ENCODE data around the gene STPG2. TPM values are rescaled to one million over a fixed set of nuclear protein-coding genes. Genes with fewer than 3 reads are reported as not detected.

The STPG2 gene
- total RNA-seq, 1 experiment from 2014 or later, result 0.20 TPM

- no peaks in the 10 kb centered on the region for H3K79me2 ChIP-seq (ENCODE audit: insufficient read depth, low read length)
Measured at GRCh38 chr4:97590266-97590665, 553.0 kb downstream of the STPG2 start.

More at GRCh38 chr4:97590266-97590665, 553.0 kb downstream of the STPG2 start:
- H3K27me3 Mint-ChIP-seq (ENCODE audit: low read depth), result peaks cover 1% of the 10 kb centered on the region; the same call in 1 of the 2 replicates
- H3K23ac ChIP-seq (ENCODE audit: insufficient read length, low read depth, low read length), result no peak overlapping the region
- H3K4ac ChIP-seq (ENCODE audit: low read depth, low read length), result no peak overlapping the region
- H4K5ac ChIP-seq (ENCODE audit: insufficient read length, low read depth, low read length), result no peak overlapping the region
- H2BK120ac ChIP-seq (ENCODE audit: low read depth, low read length, poor library complexity, severe bottlenecking), result no peak overlapping the region
- no peak overlapping the region for H2BK5ac ChIP-seq (ENCODE audit: insufficient read length, low read length)
- H3K27me3 ChIP-seq (ENCODE audit: insufficient read depth, low read length), result no peaks in the 10 kb centered on the region
- no peak overlapping the region for H2BK15ac ChIP-seq (ENCODE audit: low read depth, low read length)
- TF ChIP-seq, protein P1, sequence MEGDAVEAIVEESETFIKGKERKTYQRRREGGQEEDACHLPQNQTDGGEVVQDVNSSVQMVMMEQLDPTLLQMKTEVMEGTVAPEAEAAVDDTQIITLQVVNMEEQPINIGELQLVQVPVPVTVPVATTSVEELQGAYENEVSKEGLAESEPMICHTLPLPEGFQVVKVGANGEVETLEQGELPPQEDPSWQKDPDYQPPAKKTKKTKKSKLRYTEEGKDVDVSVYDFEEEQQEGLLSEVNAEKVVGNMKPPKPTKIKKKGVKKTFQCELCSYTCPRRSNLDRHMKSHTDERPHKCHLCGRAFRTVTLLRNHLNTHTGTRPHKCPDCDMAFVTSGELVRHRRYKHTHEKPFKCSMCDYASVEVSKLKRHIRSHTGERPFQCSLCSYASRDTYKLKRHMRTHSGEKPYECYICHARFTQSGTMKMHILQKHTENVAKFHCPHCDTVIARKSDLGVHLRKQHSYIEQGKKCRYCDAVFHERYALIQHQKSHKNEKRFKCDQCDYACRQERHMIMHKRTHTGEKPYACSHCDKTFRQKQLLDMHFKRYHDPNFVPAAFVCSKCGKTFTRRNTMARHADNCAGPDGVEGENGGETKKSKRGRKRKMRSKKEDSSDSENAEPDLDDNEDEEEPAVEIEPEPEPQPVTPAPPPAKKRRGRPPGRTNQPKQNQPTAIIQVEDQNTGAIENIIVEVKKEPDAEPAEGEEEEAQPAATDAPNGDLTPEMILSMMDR (conservative IDR thresholded peaks at IDR 0.05), result no peak
- H3K79me1 ChIP-seq (ENCODE audit: insufficient read depth, low read depth, low read length, poor library complexity, severe bottlenecking), result no peaks in the 10 kb centered on the region
- no peak overlapping the region for H3K4me3 Mint-ChIP-seq
- H3K27ac ChIP-seq (ENCODE audit: insufficient read length, low read depth, low read length), result no peak overlapping the region
- no peaks in the 10 kb centered on the region; a peak in 1 of 7 replicates for H3K36me3 Mint-ChIP-seq (ENCODE audit: insufficient read depth in 1 of 3, low read depth in 3 of 3)
- H3K4me1 ChIP-seq (ENCODE audit: insufficient read depth, low read length), result no peaks in the 10 kb centered on the region
- H3K56ac ChIP-seq (ENCODE audit: insufficient read length, low read depth, low read length), result no peak overlapping the region
- no peak overlapping the region for H4K8ac ChIP-seq (replicated peaks; ENCODE audit: insufficient read length, low read depth, low read length)
- no peaks in the 10 kb centered on the region for H3K9me3 ChIP-seq (ENCODE audit: control insufficient read depth, low read depth, low read length)
- H4K91ac ChIP-seq (ENCODE audit: insufficient read length, low read depth, low read length), result no peak overlapping the region
- H3K4me1 Mint-ChIP-seq, result no peaks in the 10 kb centered on the region
- H2AK5ac ChIP-seq (ENCODE audit: insufficient read length, low read length), result no peak overlapping the region
- H3T11ph ChIP-seq (ENCODE audit: low read length), result no peak overlapping the region
- H3K23me2 ChIP-seq (ENCODE audit: insufficient read length, low read depth, low read length, poor library complexity, severe bottlenecking), result no peaks in the 10 kb centered on the region
- H3K4me2 ChIP-seq (ENCODE audit: insufficient read depth, insufficient read length, low read length), result no peak overlapping the region
- H3K9ac ChIP-seq (ENCODE audit: extremely low read depth, insufficient read length, low read length), result no peak overlapping the region
- no peak for DNase-seq
- H2BK20ac ChIP-seq (ENCODE audit: low read depth, low read length, poor library complexity, severe bottlenecking), result no peak overlapping the region
- no peak overlapping the region for H3K18ac ChIP-seq (ENCODE audit: insufficient read length, low read depth, low read length)
- no peak overlapping the region for H2AFZ ChIP-seq (ENCODE audit: low read length)
- peaks cover 3 to 5% of the 10 kb centered on the region in 2 experiments; a peak in 4 of 5 replicates for H3K9me3 Mint-ChIP-seq
- no CpG with 5 or more reads among the region's 4 CpGs for WGBS (ENCODE audit: extremely low coverage, insufficient read length, low lambda C conversion rate)
- no peak overlapping the region for H3K14ac ChIP-seq (ENCODE audit: insufficient read depth, low read length)
- H4K20me1 ChIP-seq (ENCODE audit: control insufficient read depth, insufficient read depth, insufficient read length), result no peaks in the 10 kb centered on the region
- H3K27ac Mint-ChIP-seq, result no peak overlapping the region
- H2BK12ac ChIP-seq (ENCODE audit: insufficient read length, low read depth, low read length), result no peak overlapping the region

Measured in H9 (cell line).